HG03521 (cell line): ENCODE measurements around the gene PTP4A2.
"Not testable (repeated sequence)": the region's sequence is repeated elsewhere in the genome, so short reads cannot be mapped to it uniquely, and the experiment has no call there.

Source experiments
- ATAC-seq: cut with Tn5 transposase; IDR thresholded peaks from one replicate; pipeline ENCODE4 v1.9.1; 2021; ENCODE audit warnings: mild to moderate bottlenecking, moderate library complexity; ENCODE audit not compliant: unreplicated experiment

PTP4A2 gene

DNA sequence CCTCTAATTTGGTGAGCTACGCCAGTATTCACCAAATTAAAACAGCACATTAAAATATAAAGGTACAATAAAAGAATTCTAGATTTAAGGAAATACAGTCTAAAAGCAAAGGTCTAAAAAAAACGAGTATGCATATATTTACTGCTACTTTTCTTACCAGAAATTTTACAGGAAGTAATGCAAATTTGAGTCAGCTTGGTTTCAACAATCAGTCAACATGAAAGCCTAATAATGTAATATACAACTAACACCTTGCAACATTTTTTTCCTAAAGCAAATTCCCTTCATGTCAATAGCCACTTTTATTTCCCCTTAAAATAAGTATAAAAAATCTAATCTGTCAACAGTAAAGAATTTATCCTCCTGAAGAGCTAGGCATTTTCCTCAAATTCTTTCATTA is 11.9 kb downstream of the PTP4A2 start:
- no peak for ATAC-seq

GRCh38 chr1:31925824-31926223 is 12.3 kb downstream of the PTP4A2 start:
- not testable (repeated sequence) for ATAC-seq

GRCh38 chr1:31924839-31925238 is 13.3 kb downstream of the PTP4A2 start:
- ATAC-seq = no peak

DNA sequence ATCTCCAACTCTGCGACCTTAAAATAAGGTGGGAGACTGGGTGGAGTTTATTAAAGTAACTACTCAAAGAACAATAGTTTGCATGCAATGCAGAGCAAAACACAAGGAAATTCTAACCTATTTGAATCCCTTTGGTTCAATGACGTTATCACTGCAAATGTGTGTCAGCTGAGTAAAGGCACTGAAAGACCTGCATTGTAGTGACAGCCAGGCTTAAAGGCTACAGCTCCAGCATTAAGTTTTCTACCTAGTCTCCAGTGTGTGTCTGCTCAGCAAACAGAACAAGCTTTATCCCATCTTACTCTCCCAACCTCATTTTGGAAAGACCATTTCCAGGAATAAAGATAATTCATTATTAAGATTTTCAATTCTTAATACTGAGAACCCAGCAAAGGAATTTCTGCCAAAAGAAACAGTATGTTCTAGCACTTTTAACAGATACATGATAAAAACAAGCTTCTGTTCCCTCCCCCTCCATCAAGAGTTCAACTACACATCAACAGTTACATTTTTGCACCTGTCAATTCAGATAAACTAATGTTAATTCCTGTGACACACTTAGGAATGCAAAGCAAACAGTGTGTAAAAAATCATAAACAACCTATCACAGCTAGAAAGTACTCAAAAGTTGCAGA is 14.2 kb downstream of the PTP4A2 start:
- no peak for ATAC-seq

GRCh38 chr1:31920956-31921355 is 17.2 kb downstream of the PTP4A2 start:
- ATAC-seq = no peak

- ATAC-seq = no peak
Observed at GRCh38 chr1:31919591-31919990, 18.6 kb downstream of the PTP4A2 start.

DNA sequence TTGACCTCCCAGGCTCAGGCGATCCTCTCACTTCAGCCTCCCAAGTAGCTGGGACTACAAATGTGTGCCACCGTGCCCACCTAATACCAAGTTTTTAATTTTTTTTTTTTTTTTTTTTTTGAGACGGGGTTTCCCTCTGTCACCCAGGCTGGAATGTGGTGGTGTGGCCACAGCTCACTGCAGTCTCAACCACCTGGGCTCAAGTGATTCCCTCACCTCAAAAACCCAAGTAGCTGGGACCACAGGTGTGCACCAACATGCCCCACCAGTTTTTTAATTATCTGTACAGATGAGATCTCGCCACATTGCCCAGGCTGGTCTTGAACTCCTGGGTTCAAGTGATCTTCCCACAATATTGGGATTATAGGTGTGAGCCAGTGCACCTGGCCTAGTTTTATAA is 22.7 kb downstream of the PTP4A2 start:
- ATAC-seq = no peak

- ATAC-seq = no peak
Observed at GRCh38 chr1:31913968-31914367, 24.2 kb downstream of the PTP4A2 start.

DNA sequence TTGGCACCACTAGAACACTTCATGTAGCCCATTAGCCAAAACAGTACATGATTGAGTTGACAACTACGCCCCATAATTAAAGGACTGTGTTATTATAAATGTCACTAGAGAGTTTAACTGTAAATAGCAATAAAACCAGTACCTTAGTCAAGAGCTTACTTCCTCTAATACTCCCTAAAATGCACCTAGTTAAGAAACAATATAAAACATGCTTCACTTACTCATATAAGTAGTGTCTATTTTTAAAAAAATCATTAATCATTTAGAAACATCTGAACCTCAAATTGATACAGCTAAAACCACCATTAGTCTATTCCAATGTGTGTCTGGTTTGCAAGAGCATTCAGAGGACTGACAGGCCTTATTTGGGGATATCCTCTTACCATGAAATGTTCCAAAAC is 25.3 kb downstream of the PTP4A2 start:
- ATAC-seq = no peak

- no peak for ATAC-seq
Observed at GRCh38 chr1:31911994-31912780, 26.0 kb downstream of the PTP4A2 start.

- ATAC-seq = no peak
Observed at GRCh38 chr1:31910933-31911332, 27.2 kb downstream of the PTP4A2 start.

DNA sequence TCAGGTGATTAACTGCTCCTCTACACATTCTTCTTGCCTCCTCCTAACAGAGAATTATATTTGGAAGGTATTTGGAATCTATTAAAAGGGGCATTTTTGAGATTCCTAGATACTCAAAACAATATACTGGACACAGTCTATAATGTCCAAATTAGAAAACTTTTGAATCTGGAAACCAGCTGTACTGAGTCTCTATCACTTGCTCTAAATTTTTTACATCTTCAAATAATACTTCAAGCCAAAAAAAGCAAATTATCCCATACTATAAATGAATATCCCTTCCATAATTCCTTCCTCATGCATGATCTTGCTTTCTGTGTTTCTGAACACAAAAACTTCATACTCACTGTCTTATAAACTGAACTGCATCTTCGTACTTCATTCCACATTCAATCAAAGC is 28.5 kb downstream of the PTP4A2 start:
- no peak for ATAC-seq

- no peak for ATAC-seq
Observed at GRCh38 chr1:31906557-31906956, 31.6 kb downstream of the PTP4A2 start.

- ATAC-seq = no peak
Observed at GRCh38 chr1:31905681-31906080, 32.5 kb downstream of the PTP4A2 start.

DNA sequence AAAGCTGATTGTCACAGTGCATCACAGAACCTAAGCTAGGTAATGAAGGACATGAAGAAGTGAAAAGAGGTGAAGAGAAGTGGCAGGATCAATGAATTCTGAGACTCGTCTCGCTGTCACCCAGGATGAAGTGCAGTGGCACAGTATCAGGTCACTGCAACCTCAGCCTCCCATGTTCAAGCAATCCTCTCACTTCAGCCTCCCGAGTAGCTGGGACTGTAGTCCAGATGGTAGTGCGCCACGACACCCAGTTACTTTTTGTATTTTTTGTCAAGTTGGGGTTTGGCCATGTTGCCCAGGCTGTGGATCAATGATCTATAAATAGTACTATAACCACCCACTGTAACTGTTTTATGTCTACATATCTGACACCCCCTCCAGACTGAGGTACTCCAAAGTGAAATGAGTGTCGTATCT is 33.1 kb downstream of the PTP4A2 start:
- ATAC-seq = no peak

GRCh38 chr1:31904339-31905092 is 33.7 kb downstream of the PTP4A2 start:
- no peak for ATAC-seq

DNA sequence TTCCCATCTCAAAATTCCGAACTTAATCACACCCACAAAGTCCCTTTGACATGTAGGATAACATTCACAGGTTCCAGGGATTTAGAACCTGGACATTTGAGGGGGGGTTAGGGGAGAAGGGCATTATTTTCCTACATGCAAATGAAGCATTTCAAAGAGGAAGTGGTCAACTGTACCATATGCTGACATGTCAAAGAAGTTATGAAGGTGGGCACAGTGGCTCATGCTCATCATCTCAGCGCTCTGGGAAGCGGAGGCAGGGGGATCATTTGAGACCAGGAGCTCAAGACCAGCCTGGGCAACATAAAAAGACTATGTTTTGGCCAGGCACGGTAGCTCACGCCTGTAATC is 35.7 kb downstream of the PTP4A2 start:
- no peak for ATAC-seq

DNA sequence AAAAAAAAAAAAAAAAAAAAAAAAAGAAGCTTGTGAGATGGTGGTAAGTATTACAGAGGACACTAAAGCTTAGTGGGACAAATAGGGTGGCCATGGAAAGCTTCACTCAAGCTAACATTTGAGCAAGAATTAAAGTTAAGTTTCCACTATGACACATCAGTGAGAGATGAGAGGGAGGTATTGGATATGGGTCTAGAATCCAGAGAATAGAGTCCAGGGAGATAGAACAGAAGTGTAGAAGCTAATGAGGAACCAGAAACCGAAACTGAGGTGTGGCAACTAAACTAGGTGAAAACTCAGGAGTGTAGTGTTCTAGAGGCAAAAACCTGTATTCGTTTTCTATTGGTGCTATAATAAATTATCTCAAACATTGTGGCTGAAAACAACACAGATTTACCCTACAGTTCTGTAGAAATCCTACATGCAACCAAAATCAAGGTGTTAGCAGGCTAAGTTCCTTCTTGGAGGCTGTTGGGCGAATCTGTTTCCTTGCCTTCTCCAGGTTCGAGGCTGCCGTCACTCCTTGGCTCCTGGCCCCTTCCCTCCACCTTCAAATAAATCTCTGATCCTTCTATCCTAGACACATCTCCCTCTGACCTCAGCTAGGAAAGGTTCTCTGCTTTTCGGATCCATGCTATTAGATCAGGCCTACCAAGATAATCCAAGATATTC is 36.2 kb downstream of the PTP4A2 start:
- no peak for ATAC-seq

DNA sequence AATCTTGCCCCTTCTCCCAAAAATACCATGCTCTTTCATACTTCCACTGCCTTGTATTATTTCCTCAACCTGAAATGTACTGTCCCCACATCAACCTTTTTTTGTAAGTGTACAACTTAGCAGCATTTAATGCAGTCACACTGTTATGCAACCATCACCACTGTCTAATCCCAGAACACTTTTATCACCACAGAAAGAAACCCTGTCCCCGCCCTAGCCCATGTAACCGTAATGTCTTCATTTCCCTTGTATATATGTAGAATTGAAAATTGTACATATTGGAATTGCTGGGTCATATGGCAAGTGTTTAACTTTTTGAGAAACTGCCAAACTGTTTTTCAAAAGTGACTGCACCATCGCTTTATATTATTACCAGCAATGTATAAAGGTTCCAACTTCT is 37.4 kb downstream of the PTP4A2 start:
- ATAC-seq = no peak

DNA sequence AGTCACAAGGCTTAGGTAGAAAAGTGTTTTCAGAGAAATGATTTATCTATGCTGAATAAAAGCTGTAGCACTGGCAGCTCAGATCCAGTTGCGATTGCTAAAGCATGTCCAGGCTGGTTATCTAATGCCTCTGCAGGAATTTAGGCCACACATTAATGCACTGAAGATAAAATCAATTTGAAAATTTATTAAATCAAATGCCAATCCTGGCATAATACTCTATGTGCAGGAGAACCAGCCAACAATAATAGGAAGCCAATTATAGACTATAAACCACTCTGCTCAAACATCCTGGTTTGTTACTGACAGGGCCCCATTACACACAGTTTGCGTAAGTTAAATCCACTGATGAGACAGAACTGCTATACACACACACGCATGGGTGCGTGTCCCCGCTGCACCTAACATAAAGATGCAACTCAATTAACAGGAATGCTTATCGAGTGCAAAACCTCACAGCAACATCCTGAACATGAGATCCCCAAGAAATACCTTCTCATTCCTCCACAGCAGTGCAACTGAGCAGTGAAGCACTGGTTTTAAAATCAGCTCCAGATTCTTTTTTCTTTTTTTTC is 40.6 kb downstream of the PTP4A2 start:
- no peak for ATAC-seq
